Endodermal cell (in vitro differentiated cells): ENCODE measurements around the gene PGLYRP1. TPM values are rescaled to one million over a fixed set of nuclear protein-coding genes. Genes with fewer than 3 reads are reported as not detected.

Experiments
- DNase-seq: peaks from one replicate; pipeline ENCODE4 v3.0.0-alpha.2; 2017
- H3K27ac ChIP-seq: 2 replicates; pipeline ENCODE4 v1.5.1; 2013; ENCODE audit warnings: mild to moderate bottlenecking, low read depth, low read length, moderate library complexity
- H3K27me3 ChIP-seq: 2 replicates; pipeline ENCODE4 v1.6.1; 2013; ENCODE audit warnings: mild to moderate bottlenecking, low read length, moderate library complexity; ENCODE audit not compliant: insufficient read depth, control insufficient read depth, poor library complexity, severe bottlenecking
- H3K36me3 ChIP-seq: 2 replicates; pipeline ENCODE4 v1.7.0; 2013; ENCODE audit warnings: mild to moderate bottlenecking, low read length, moderate library complexity; ENCODE audit not compliant: control insufficient read depth, insufficient read depth
- H3K4me1 ChIP-seq: one replicate; pipeline ENCODE4 v1.7.0; 2013; ENCODE audit warnings: low read length; ENCODE audit not compliant: control insufficient read depth, insufficient read depth
- H3K4me3 ChIP-seq: 2 replicates; pipeline ENCODE4 v1.5.1; 2013; ENCODE audit warnings: mild to moderate bottlenecking, low read length, moderate library complexity
- H3K9ac ChIP-seq: 2 replicates; pipeline ENCODE4 v1.6.1; 2013; ENCODE audit warnings: mild to moderate bottlenecking, low read length, moderate library complexity; ENCODE audit not compliant: poor library complexity, severe bottlenecking; ENCODE audit errors: extremely low read depth
- H3K9me3 ChIP-seq: 2 replicates; pipeline ENCODE4 v1.6.1; 2013; ENCODE audit warnings: mild to moderate bottlenecking, low read length, moderate library complexity; ENCODE audit not compliant: control insufficient read depth
- H3K27ac Mint-ChIP-seq: 2 replicates; pipeline ENCODE4 v1.8.0; 2020; ENCODE audit warnings: mixed read lengths
- H3K27me3 Mint-ChIP-seq: 2 replicates; pipeline ENCODE4 v1.8.0; 2021; ENCODE audit warnings: mild to moderate bottlenecking, mixed read lengths; ENCODE audit not compliant: insufficient read depth
- H3K36me3 Mint-ChIP-seq: 2 replicates; pipeline ENCODE4 v1.8.0; 2020; ENCODE audit warnings: low read depth, mixed read lengths
- H3K4me1 Mint-ChIP-seq: 2 replicates; pipeline ENCODE4 v1.8.0; 2020; ENCODE audit warnings: mixed read lengths
- H3K4me3 Mint-ChIP-seq: 2 replicates; pipeline ENCODE4 v1.8.0; 2020; ENCODE audit warnings: mild to moderate bottlenecking, moderate library complexity, mixed read lengths
- H3K9me3 Mint-ChIP-seq: 2 replicates; pipeline ENCODE4 v1.8.0; 2020; ENCODE audit warnings: mild to moderate bottlenecking, mixed read lengths
- CTCF ChIP-seq: fragments of 200-600 bp; sonication (generic); conservative IDR thresholded peaks from 2 replicates; pipeline ENCODE4 v1.5.0; 2021; ENCODE audit warnings: antibody characterized with exemption, mild to moderate bottlenecking
- WGBS, 2 experiments: methylation state at CpG; one replicate each; pipeline versions ENCODE4 v1.1.5 to v1.1.7; 2013; ENCODE audit warnings: missing lambda C conversion rate in 2 of 2, mixed read lengths in 1 of 2; ENCODE audit not compliant: insufficient coverage in 1 of 2, insufficient read length in 1 of 2; 5-methylcytosine and 5-hydroxymethylcytosine counted together
- total RNA-seq, 2 donors: library from RNA; stranded (reverse); fragmentation: NEBNext Ultra II Directional in 1 of 2; extraction: Animal tissue kit (Norgen Biotek cat#: 25700) in 1 of 2; gene quantifications; 2 replicates in 1 of 2; 3 replicates in 1 of 2; pipeline ENCODE4 v1.2.1, GENCODE V29; 2021

Gene PGLYRP1
- total RNA-seq, 2 donors from 2014 or later: not detected

DNA sequence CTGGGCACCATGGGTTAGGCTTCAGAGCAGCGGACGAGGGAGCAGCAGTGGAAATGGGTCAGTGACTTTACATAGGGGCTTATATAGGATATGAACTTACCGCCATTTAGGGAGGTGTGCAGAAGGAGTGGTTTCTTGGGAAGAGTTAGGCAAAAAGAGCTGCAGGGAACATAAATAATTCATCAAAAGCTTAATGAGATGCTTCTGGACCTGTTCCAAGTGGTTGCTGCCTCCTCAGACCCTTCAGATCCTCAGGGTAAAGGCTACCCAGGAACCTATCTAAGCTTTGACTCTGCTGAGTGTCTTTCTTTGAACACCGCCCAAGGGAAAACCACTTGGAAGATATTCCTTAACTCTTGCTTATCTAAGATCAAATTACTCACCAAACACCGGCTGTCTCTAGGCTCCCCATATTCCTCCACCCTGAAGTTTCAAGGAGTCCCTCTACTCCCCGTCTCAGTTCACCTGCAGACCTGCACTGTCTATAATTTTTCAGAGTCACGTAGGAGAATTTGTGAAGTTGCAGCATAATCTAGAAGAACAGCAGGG is 18.2 kb upstream of the PGLYRP1 start, which contains the start of gene IGFL4:
TSS of gene IGFL4 (minus strand) at position 51 of the 549 bp plus-strand sequence. CDS start at position 11, 40 bp downstream.
- H3K4me1 Mint-ChIP-seq: no peaks in the 10 kb centered on the region
- WGBS, 2 experiments: 92 to 93% methylated on average over 4 to 7 of the region's 7 CpGs
- H3K4me3 Mint-ChIP-seq: no peak within 1 kb of the TSS
- no peaks in the 10 kb centered on the region for H3K36me3 ChIP-seq
- H3K9me3 ChIP-seq: peaks cover 40% of the 10 kb centered on the region
- DNase-seq: no peak
- H3K4me3 ChIP-seq: no peak within 1 kb of the TSS
- H3K36me3 Mint-ChIP-seq: no peaks in the 10 kb centered on the region
- no peaks in the 10 kb centered on the region for H3K4me1 ChIP-seq
- peaks cover 23% of the 10 kb centered on the region for H3K27me3 ChIP-seq
- H3K9ac ChIP-seq: no peak within 1 kb of the TSS
- no peak for TF ChIP-seq CTCF
- no peak within 1 kb of the TSS for H3K27ac Mint-ChIP-seq
- peaks cover 70% of the 10 kb centered on the region for H3K27me3 Mint-ChIP-seq
- H3K9me3 Mint-ChIP-seq: peaks cover 47% of the 10 kb centered on the region
- no peak within 1 kb of the TSS for H3K27ac ChIP-seq

GRCh38 chr19:46040125-46040524 is 17.3 kb upstream of the PGLYRP1 start:
- Histone ChIP-seq H3K4me3 (no peak overlapping the region), H3K4me1 (no peaks in the 10 kb centered on the region), H3K27ac (no peak overlapping the region), H3K9ac (no peak overlapping the region), H3K27me3 (peaks cover 17% of the 10 kb centered on the region), H3K36me3 (no peaks in the 10 kb centered on the region), H3K9me3 (peaks cover 32% of the 10 kb centered on the region)
- DNase-seq: no peak
- H3K27me3 Mint-ChIP-seq: peaks cover 67% of the 10 kb centered on the region
- WGBS, 2 experiments: 93 to 100% methylated on average over 1 to 6 of the region's 6 CpGs
- H3K9me3 Mint-ChIP-seq: peaks cover 41% of the 10 kb centered on the region
- H3K4me3 Mint-ChIP-seq: no peak overlapping the region
- no peak overlapping the region for H3K27ac Mint-ChIP-seq
- no peak for TF ChIP-seq CTCF
- no peaks in the 10 kb centered on the region for H3K4me1 Mint-ChIP-seq
- no peaks in the 10 kb centered on the region for H3K36me3 Mint-ChIP-seq

GRCh38 chr19:46036744-46037128 is 13.9 kb upstream of the PGLYRP1 start:
- Mint-ChIP-seq H3K27me3 (peaks cover 54% of the 10 kb centered on the region), H3K36me3 (no peaks in the 10 kb centered on the region), H3K4me1 (no peaks in the 10 kb centered on the region), H3K9me3 (peaks cover 11% of the 10 kb centered on the region), H3K4me3 (no peak overlapping the region), H3K27ac (no peak overlapping the region)
- H3K27me3 ChIP-seq: peaks cover 10% of the 10 kb centered on the region
- H3K9ac ChIP-seq: no peak overlapping the region
- H3K4me3 ChIP-seq: no peak overlapping the region
- no peaks in the 10 kb centered on the region for H3K36me3 ChIP-seq
- TF ChIP-seq CTCF: no peak
- no peaks in the 10 kb centered on the region for H3K4me1 ChIP-seq
- H3K27ac ChIP-seq: no peak overlapping the region
- peaks cover 12% of the 10 kb centered on the region for H3K9me3 ChIP-seq
- 81 to 86% methylated on average over 1 to 3 of the region's 3 CpGs for WGBS, 2 experiments
- no peak for DNase-seq
